Suppressor macrophage (primary cell): ENCODE results near the gene PLET1.
"Not testable (repeated sequence)": the region's sequence is repeated elsewhere in the genome, so short reads cannot be mapped to it uniquely, and the experiment has no call there.

ENCODE experiments used
- DNase-seq, 4 experiments: peaks; one replicate each; pipeline ENCODE4 v3.0.0-alpha.2; 2020 to 2022

Gene PLET1

DNA sequence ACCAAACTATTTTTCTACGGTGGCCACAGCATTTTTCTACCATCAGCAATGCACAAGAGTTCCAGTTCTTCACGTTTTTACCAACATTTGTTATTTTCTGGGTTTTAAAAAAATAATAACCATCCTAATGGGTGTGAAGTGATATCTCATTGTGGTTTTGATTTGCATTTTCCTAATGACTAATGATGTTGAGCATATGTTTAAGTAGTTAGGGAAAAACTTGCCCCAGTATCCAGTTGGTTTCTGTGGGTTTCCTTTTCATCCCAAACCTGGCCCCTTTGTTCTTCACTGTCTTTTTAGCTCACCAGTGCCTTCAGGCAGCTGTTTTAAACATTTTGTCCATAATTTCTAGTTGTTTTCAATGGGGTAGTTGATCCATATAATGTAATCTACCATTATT, 49.1 kb downstream of the PLET1 start:
- DNase-seq, result no peak

DNA sequence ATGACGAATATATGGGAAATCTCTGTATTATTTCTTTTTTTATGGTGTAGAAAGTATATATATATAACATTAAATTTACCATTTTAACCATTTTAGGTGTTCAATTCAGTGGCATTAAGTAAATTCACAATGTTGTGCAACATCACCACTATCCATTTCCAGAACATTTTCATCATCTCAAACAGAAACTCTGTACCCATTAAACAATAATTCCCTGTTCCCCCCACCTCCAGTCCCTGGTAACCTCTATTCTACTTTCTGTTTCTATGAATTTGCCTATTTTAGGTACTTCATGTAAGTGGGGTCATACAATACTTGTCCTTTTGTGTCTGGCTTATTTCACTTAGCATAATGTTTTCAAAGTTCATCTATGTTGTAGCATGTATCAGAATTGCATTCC, 49.8 kb downstream of the PLET1 start:
- DNase-seq, result no peak

DNA sequence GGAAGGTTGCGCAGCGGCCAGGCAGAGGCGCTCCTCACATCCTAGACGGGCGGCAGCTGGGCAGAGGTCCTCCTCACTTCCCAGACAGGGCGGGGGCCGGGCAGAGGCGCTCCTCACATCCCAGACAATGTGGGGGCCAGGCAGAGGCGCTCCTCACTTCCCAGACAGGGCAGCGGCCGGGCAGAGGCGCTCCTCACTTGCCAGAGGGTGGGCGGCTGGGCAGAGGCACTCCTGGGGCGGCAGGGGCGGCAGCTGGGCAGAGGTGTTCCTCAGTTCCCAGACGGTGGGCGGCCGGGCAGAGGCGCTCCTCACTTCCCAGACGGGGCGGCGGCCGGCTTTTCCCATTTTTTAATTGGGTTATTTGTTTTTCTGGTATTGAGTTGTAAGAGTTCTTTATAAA, 54.6 kb downstream of the PLET1 start:
- DNase-seq, result no peak

DNA sequence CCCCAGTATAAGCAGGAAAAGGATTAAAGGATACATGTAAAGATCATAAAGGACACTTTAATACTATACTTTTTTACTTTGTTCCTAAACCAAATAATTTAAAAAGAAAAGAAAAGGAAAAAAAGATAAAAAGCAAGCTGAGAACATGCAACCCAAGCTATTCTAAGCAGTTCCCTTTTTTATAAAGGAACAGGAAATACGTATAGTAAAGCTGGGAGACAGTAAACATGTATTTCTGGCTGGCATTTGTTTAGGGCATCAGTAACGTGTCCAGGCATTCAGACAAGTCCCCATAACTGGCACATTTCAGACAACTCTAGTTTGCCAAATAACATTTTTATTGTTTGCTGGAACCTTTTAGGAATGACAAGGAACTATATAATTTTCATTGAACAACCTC, 60.4 kb downstream of the PLET1 start:
- peak; percentile 9 to 66 (median 36) for DNase-seq

DNA sequence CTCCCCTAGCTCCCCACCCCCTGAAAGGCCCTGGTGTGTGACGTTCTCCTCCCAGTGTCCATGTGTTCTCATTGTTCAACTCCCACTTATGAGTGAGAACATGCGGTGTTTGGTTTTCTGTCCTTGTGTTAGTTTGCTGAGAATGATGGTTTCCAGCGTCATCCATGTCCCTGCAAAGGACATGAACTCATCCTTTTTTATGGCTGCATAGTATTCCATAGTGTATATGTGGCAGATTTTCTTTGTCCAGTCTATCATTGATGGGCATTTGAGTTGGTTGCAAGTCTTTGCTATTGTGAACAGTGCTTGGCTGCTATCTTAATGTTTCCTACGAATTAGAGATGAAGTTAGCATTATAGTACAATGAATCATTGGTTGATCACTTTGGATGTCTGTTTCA, 61.6 kb downstream of the PLET1 start:
- not testable (repeated sequence) for DNase-seq
